H9 (cell line): ENCODE data around the gene RMND5A. TPM values are rescaled to one million over a fixed set of nuclear protein-coding genes. Genes with fewer than 3 reads are reported as not detected.

Experiments
- DNase-seq: peaks from one replicate; pipeline ENCODE4 v3.0.0-alpha.2; 2017
- H2AFZ ChIP-seq: one replicate; pipeline ENCODE4 v1.6.1; 2013; ENCODE audit warnings: mild to moderate bottlenecking, low read length, control low read depth, moderate library complexity
- H2AK5ac ChIP-seq: 2 replicates; pipeline ENCODE4 v1.6.1; 2013; ENCODE audit warnings: low read length, control low read depth, mixed read lengths; ENCODE audit not compliant: insufficient read length
- H2BK120ac ChIP-seq: one replicate; pipeline ENCODE4 v1.6.1; 2013; ENCODE audit warnings: low read depth, mild to moderate bottlenecking, low read length, control low read depth, inconsistent platforms; ENCODE audit not compliant: poor library complexity, severe bottlenecking
- H2BK12ac ChIP-seq: 2 replicates; pipeline ENCODE4 v1.6.1; 2013; ENCODE audit warnings: low read length, control low read depth, mixed read lengths, low read depth; ENCODE audit not compliant: insufficient read length
- H2BK15ac ChIP-seq: 2 replicates; pipeline ENCODE4 v1.6.1; 2013; ENCODE audit warnings: low read depth, low read length, control low read depth
- H2BK20ac ChIP-seq: one replicate; pipeline ENCODE4 v1.6.1; 2013; ENCODE audit warnings: low read depth, mild to moderate bottlenecking, low read length, control low read depth, inconsistent platforms; ENCODE audit not compliant: poor library complexity, severe bottlenecking
- H2BK5ac ChIP-seq: 2 replicates; pipeline ENCODE4 v1.6.1; 2013; ENCODE audit warnings: low read length, control low read depth, mixed read lengths; ENCODE audit not compliant: insufficient read length
- H3K14ac ChIP-seq: 2 replicates; pipeline ENCODE4 v1.6.1; 2013; ENCODE audit warnings: low read length, control low read depth; ENCODE audit not compliant: insufficient read depth
- H3K18ac ChIP-seq: 2 replicates; pipeline ENCODE4 v1.6.1; 2013; ENCODE audit warnings: low read depth, mild to moderate bottlenecking, mixed read lengths, low read length, control low read depth; ENCODE audit not compliant: insufficient read length
- H3K23ac ChIP-seq: 2 replicates; pipeline ENCODE4 v1.6.1; 2013; ENCODE audit warnings: low read length, control low read depth, mixed read lengths, low read depth; ENCODE audit not compliant: insufficient read length
- H3K23me2 ChIP-seq: 2 replicates; pipeline ENCODE4 v1.6.1; 2013; ENCODE audit warnings: low read depth, mild to moderate bottlenecking, mixed read lengths, low read length, control low read depth; ENCODE audit not compliant: insufficient read length, poor library complexity, severe bottlenecking
- H3K27ac ChIP-seq: 2 replicates; pipeline ENCODE4 v1.5.1; 2013; ENCODE audit warnings: low read length, control low read depth, mixed read lengths, low read depth; ENCODE audit not compliant: insufficient read length
- H3K27me3 ChIP-seq: 2 replicates; pipeline ENCODE4 v1.6.1; 2013; ENCODE audit warnings: low read length, control low read depth, inconsistent platforms; ENCODE audit not compliant: insufficient read depth
- H3K4ac ChIP-seq: 2 replicates; pipeline ENCODE4 v1.6.1; 2013; ENCODE audit warnings: low read depth, mild to moderate bottlenecking, control low read depth, inconsistent platforms, low read length, moderate library complexity
- H3K4me1 ChIP-seq: 2 replicates; pipeline ENCODE4 v1.6.1; 2013; ENCODE audit warnings: low read length, control low read depth, inconsistent platforms; ENCODE audit not compliant: insufficient read depth
- H3K4me2 ChIP-seq: 2 replicates; pipeline ENCODE4 v1.6.1; 2013; ENCODE audit warnings: low read length, control low read depth, mixed read lengths; ENCODE audit not compliant: insufficient read length, insufficient read depth
- H3K56ac ChIP-seq: 2 replicates; pipeline ENCODE4 v1.6.1; 2013; ENCODE audit warnings: low read depth, mild to moderate bottlenecking, mixed read lengths, low read length, control low read depth; ENCODE audit not compliant: insufficient read length
- H3K79me1 ChIP-seq: 2 replicates; pipeline ENCODE4 v1.6.1; 2013; ENCODE audit warnings: low read depth, mild to moderate bottlenecking, moderate library complexity, low read length, control low read depth, inconsistent platforms; ENCODE audit not compliant: insufficient read depth, poor library complexity, severe bottlenecking
- H3K79me2 ChIP-seq: 2 replicates; pipeline ENCODE4 v1.6.1; 2013; ENCODE audit warnings: low read length, control low read depth, inconsistent platforms; ENCODE audit not compliant: insufficient read depth
- H3K9ac ChIP-seq: 2 replicates; pipeline ENCODE4 v1.6.1; 2013; ENCODE audit warnings: low read length, control low read depth, mixed read lengths; ENCODE audit not compliant: insufficient read length; ENCODE audit errors: extremely low read depth
- H3K9me3 ChIP-seq: one replicate; pipeline ENCODE4 v1.6.1; 2013; ENCODE audit warnings: low read depth, low read length, inconsistent platforms; ENCODE audit not compliant: control insufficient read depth
- H3T11ph ChIP-seq: one replicate; pipeline ENCODE4 v1.6.1; 2013; ENCODE audit warnings: mild to moderate bottlenecking, low read length, control low read depth, inconsistent platforms
- H4K20me1 ChIP-seq: one replicate; pipeline ENCODE4 v1.6.1; 2013; ENCODE audit not compliant: control insufficient read depth, insufficient read length, insufficient read depth
- H4K5ac ChIP-seq: 2 replicates; pipeline ENCODE4 v1.6.1; 2013; ENCODE audit warnings: low read depth, mild to moderate bottlenecking, mixed read lengths, low read length, control low read depth; ENCODE audit not compliant: insufficient read length
- H4K8ac ChIP-seq: replicated peaks from 2 replicates; pipeline ENCODE4 v1.6.1; 2013; ENCODE audit warnings: low read length, control low read depth, mixed read lengths, low read depth; ENCODE audit not compliant: insufficient read length
- H4K91ac ChIP-seq: 2 replicates; pipeline ENCODE4 v1.6.1; 2013; ENCODE audit warnings: low read depth, mild to moderate bottlenecking, moderate library complexity, mixed read lengths, low read length, control low read depth; ENCODE audit not compliant: insufficient read length
- H3K27ac Mint-ChIP-seq, 3 experiments: 2 replicates in 2 of 3; 3 replicates in 1 of 3; pipeline ENCODE4 v1.8.0; 2020 to 2021; ENCODE audit warnings: mixed read lengths in 3 of 3, mild to moderate bottlenecking in 1 of 3, moderate library complexity in 1 of 3
- H3K27me3 Mint-ChIP-seq: 2 replicates; pipeline ENCODE4 v1.8.0; 2021; ENCODE audit warnings: low read depth, mild to moderate bottlenecking, moderate library complexity, mixed read lengths
- H3K36me3 Mint-ChIP-seq, 3 experiments: 2 replicates in 2 of 3; 3 replicates in 1 of 3; pipeline ENCODE4 v1.8.0; 2020 to 2021; ENCODE audit warnings: low read depth in 3 of 3, mixed read lengths in 3 of 3; ENCODE audit not compliant: insufficient read depth in 1 of 3
- H3K4me1 Mint-ChIP-seq, 2 experiments: 2 replicates each; pipeline ENCODE4 v1.8.0; 2020; ENCODE audit warnings: mixed read lengths in 2 of 2
- H3K4me3 Mint-ChIP-seq, 2 experiments: 2 replicates in 1 of 2; 3 replicates in 1 of 2; pipeline ENCODE4 v1.8.0; 2020 to 2021; ENCODE audit warnings: mild to moderate bottlenecking in 2 of 2, mixed read lengths in 2 of 2, moderate library complexity in 1 of 2
- H3K9me3 Mint-ChIP-seq, 2 experiments: 2 replicates in 1 of 2; 3 replicates in 1 of 2; pipeline ENCODE4 v1.8.0; 2020; ENCODE audit warnings: mild to moderate bottlenecking in 2 of 2, mixed read lengths in 2 of 2, moderate library complexity in 1 of 2
- CTCF ChIP-seq: fragments of 200-600 bp; sonication (generic); conservative IDR thresholded peaks from 3 replicates; pipeline ENCODE4 v1.8.0; 2021; ENCODE audit warnings: antibody characterized with exemption, mild to moderate bottlenecking
- WGBS: extraction: QIAGEN DNeasy Blood & Tissue Kit; methylation state at CpG from one replicate; pipeline ENCODE4 v1.1.7; 2013; ENCODE audit warnings: missing lambda C conversion rate, low lambda C conversion rate, mixed read lengths; ENCODE audit not compliant: insufficient read length; ENCODE audit errors: extremely low coverage; 5-methylcytosine and 5-hydroxymethylcytosine counted together
- total RNA-seq: library from RNA; stranded (reverse); gene quantifications from 2 replicates; pipeline ENCODE4 v1.2.1, GENCODE V29; 2021

RMND5A gene
- total RNA-seq, 1 experiment from 2014 or later: 48.8 TPM

DNA sequence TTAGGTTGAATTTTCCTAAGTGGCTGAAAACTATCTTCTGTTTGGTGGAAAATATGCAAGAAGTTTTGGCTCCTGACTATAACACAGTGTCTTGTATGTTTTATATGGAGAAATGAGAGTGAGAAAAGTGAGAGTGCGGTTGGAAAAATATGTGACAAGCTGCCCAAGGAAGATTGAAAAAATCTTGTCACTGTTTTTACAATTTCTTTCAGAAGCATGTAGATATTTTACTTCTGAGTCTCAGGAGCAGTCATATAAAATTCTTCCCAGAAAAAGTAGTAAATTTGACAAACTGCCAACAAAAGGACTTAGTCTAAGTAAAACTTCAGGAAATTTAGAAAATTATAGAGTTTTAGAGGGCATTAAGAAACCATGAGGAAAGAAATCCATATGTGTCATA, 19.4 kb upstream of the RMND5A start:
- no peaks in the 10 kb centered on the region for H3K79me2 ChIP-seq
- no peak overlapping the region for H3K27ac Mint-ChIP-seq
- no peak overlapping the region for H2BK120ac ChIP-seq
- H2BK12ac ChIP-seq: no peak overlapping the region
- H3K23ac ChIP-seq: no peak overlapping the region
- no peak for TF ChIP-seq CTCF
- no peaks in the 10 kb centered on the region for H3K9me3 ChIP-seq
- peaks cover 6 to 7% of the 10 kb centered on the region in 2 experiments; a peak in 4 of 5 replicates for H3K9me3 Mint-ChIP-seq
- no peak overlapping the region for H2BK5ac ChIP-seq
- H2BK15ac ChIP-seq: no peak overlapping the region
- H4K20me1 ChIP-seq: no peaks in the 10 kb centered on the region
- H3K4me3 Mint-ChIP-seq: no peak overlapping the region
- H3K56ac ChIP-seq: no peak overlapping the region
- no peak overlapping the region for H3K4me2 ChIP-seq
- no peaks in the 10 kb centered on the region for H3K4me1 ChIP-seq
- H2AK5ac ChIP-seq: no peak overlapping the region
- H2BK20ac ChIP-seq: no peak overlapping the region
- no peak overlapping the region for H4K5ac ChIP-seq
- no peak overlapping the region for H3K4ac ChIP-seq
- no peak for DNase-seq
- H3K14ac ChIP-seq: no peak overlapping the region
- no peaks in the 10 kb centered on the region for H3K23me2 ChIP-seq
- H3K18ac ChIP-seq: no peak overlapping the region
- no peak overlapping the region for H4K8ac ChIP-seq
- peaks cover 0 to 2% (median under 1%) of the 10 kb centered on the region in 3 experiments; a peak in 4 of 7 replicates for H3K36me3 Mint-ChIP-seq
- no peaks in the 10 kb centered on the region for H3K27me3 ChIP-seq
- H3K27ac ChIP-seq: no peak overlapping the region
- H3T11ph ChIP-seq: no peak overlapping the region
- peaks cover 0 to 4% of the 10 kb centered on the region in 2 experiments; a peak in 2 of 4 replicates for H3K4me1 Mint-ChIP-seq
- WGBS: no CpG with 5 or more reads among the region's 1 CpG
- no peaks in the 10 kb centered on the region; the same call in none of the 2 replicates for H3K27me3 Mint-ChIP-seq
- H4K91ac ChIP-seq: no peak overlapping the region
- H3K79me1 ChIP-seq: no peaks in the 10 kb centered on the region
- no peak overlapping the region for H3K9ac ChIP-seq
- H2AFZ ChIP-seq: no peak overlapping the region
